GM11168 (cell line): Measurements from ENCODE around the gene CSTA.

ENCODE experiments used
- in situ Hi-C: fragments of 300-500 bp; cut with MboI; formaldehyde crosslinking; loops from one replicate; pipeline ENCODE4 v1.12.0; 2022; ENCODE audit warnings: low sequenced_read_pairs; ENCODE audit not compliant: unreplicated experiment

The CSTA gene, protein sequence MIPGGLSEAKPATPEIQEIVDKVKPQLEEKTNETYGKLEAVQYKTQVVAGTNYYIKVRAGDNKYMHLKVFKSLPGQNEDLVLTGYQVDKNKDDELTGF

DNA sequence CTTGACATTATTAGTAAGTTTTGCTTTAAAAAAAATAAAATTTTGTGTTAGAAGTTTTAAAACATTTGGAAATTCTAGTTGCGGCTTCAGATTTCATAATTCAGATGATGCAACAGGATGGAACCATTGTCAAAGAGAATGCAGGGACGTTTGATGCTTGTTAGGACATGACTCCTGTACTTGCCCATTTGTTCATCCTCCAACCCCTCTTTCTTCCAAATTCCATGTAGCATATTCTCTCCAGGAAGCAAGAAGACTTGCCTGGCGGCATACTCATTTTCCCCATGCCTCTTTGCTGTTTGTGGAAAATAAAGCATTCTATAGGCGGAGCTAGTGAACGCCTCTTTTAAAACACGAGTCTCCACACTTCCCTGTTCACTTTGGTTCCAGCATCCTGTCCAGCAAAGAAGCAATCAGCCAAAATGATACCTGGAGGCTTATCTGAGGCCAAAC is at the start of gene CSTA:
Gene CSTA (plus strand): TSS at position 378 of the 453 bp plus-strand sequence. CDS start 45 bp downstream, at position 423.
- in situ Hi-C loops: no loop called here

DNA sequence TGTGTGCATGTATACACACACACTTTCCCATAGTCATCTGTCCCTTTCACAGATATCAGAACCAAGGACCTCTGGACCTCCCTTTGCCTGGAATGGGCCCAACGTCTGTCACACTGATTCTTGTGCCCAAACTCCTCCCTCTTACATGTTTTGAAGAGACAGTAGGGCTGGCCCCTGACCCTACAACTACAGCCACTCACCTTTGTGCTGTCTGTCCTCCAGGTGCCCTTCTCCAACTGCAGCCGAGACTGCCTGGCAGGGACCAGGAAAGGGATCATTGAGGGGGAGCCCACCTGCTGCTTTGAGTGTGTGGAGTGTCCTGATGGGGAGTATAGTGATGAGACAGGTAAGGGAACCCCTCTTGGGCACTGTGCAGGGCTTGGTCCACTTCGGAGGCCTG is 43.2 kb upstream of the CSTA start:
- in situ Hi-C loops: no loop called here

DNA sequence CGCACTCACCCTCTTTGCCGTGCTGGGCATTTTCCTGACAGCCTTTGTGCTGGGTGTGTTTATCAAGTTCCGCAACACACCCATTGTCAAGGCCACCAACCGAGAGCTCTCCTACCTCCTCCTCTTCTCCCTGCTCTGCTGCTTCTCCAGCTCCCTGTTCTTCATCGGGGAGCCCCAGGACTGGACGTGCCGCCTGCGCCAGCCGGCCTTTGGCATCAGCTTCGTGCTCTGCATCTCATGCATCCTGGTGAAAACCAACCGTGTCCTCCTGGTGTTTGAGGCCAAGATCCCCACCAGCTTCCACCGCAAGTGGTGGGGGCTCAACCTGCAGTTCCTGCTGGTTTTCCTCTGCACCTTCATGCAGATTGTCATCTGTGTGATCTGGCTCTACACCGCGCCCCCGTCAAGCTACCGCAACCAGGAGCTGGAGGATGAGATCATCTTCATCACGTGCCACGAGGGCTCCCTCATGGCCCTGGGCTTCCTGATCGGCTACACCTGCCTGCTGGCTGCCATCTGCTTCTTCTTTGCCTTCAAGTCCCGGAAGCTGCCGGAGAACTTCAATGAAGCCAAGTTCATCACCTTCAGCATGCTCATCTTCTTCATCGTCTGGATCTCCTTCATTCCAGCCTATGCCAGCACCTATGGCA is 41.1 kb upstream of the CSTA start:
- in situ Hi-C loops: no loop called here

DNA sequence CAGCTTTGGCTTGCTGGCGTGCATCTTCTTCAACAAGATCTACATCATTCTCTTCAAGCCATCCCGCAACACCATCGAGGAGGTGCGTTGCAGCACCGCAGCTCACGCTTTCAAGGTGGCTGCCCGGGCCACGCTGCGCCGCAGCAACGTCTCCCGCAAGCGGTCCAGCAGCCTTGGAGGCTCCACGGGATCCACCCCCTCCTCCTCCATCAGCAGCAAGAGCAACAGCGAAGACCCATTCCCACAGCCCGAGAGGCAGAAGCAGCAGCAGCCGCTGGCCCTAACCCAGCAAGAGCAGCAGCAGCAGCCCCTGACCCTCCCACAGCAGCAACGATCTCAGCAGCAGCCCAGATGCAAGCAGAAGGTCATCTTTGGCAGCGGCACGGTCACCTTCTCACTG is 40.6 kb upstream of the CSTA start:
- in situ Hi-C loops: no loop called here

DNA sequence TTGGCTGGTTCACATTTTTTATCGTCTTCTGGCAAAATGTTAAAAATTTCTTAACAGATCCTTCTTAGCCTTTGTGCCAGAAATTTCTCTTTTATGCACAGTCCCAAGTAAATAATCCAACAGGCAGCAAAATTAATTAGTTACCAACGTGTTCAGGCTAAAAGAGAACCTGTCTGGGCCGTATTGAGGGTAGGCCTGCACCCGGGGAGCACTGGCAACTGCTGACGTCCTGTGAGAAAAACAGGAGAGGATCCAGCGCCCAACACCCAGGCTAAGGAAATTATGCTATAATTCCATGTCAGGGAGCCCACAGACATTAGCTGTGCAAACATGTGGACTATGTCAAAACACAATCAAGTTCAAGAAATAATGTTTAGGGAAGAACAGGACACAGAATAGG is 30.7 kb upstream of the CSTA start:
- in situ Hi-C loops: no loop called here

DNA sequence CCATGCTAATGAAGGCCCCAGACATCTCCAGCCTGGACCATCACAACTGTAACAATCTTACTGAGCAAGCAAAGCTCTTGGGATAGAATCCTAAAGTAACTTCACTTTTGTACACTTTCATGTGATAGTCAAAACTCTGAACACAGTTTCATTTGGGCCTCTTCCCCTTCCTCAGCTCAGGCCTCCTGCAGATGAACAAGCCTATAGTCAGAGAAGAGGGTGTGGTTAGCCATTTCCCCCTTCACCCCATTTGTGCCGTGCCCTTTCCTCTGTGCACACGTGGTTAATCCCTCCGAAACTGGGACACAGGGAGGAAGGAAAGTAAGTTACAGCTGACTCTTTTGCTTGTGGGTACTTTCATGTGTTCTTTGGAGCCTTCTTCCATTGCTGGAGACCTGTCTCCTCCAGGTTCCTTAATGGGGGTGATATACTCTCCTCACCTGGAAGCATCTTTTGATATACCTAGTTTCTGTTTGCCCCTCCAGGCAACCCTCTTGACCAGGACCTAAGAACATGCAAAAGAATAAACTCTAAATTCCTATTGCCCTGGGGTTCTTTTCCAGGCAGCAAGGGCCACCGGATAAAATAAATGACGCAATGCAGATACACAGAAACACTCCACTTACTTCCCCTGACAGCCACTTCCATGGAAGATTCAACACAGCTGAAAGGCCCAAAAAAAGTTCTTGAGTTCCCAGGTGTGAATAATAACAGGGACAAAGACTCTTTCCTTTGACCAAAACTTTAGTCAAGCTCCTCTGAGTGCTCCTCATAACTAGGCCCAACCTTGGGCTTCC is 29.6 kb upstream of the CSTA start:
- in situ Hi-C loops: no loop called here

DNA sequence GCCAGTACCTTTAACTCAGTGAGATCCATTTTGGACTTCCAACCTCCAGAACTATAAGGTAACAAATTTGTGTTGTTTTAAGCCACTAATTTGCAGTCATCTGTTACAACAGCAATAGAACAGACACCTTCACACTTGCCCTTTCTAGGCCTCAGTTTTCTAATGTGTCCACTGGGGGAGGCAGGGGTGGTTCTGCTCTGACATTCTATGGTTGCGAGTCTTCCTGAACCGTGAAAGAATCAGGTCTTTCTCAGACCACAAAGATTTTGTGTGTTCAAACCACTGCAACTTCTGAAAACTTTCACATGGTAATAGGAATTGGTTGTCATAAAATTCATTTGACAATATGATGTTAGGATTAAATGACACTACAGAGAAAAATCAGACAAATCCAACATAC is 26.8 kb upstream of the CSTA start:
- in situ Hi-C loops: no loop called here

DNA sequence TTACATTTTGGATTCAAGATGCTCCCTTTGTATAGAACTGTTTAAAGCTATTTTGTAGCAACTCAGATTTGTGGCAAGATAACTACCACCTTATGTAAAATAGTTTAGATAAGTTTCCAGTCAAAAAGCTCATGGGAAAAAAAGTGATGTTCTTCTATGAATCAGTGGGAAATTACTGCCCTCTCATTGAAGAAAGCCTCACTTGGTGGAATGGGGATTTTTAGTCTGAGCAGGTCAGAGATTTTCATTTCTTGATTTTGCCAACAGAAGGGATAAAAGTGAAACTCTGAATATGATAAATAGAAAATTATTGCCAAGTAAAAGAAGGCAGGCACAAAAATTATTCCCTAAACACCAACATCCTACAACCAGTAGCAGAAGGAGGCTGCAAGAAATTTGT is 25.8 kb upstream of the CSTA start:
- in situ Hi-C loops: no loop called here

DNA sequence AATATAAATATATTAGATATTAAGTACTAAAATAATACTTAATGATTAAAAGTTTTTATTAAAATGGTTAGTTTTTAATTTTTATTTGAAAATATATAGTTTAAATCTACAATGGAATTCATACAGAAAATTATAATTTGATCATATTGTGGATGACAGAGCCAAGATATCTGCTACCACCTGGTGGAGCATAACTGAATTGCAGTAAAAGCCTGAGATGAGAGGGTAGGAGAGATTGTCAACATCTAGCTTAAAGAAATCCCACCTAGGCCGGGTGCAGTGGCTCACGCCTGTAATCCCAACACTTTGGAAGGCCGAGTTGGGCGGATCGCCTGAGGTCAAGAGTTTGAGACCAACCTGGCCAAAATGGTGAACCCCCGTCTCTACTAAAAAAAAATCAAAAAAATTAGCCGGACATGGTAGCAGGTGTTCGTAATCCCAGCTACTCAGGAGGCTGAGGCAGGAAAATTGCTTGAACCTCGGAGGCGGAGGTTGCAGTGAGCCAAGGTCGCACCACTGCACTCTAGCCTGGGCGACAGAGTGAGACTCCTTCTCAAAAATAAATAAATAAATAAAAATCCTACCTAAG is 25.1 kb upstream of the CSTA start:
- in situ Hi-C loops: no loop called here

DNA sequence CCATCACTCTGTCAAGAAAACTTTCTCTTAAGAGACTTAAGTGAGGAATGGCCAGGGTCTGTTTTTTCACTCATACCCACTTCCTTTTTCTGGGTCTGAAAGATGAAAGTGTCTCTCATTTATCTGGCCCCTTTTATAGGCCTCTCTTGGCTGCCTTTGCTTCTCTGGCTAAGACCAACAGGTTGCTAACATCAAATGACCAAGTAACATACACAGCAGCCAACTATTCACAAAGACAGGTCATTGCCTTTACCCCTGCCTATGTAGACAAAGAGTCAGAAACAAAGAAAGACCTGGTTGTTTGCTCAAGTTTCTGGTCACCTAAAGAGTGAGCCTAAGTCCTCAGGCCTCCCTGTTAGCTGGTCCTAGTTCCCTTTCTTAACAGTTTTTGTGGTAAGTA is 24.0 kb upstream of the CSTA start:
- in situ Hi-C loops: no loop called here

DNA sequence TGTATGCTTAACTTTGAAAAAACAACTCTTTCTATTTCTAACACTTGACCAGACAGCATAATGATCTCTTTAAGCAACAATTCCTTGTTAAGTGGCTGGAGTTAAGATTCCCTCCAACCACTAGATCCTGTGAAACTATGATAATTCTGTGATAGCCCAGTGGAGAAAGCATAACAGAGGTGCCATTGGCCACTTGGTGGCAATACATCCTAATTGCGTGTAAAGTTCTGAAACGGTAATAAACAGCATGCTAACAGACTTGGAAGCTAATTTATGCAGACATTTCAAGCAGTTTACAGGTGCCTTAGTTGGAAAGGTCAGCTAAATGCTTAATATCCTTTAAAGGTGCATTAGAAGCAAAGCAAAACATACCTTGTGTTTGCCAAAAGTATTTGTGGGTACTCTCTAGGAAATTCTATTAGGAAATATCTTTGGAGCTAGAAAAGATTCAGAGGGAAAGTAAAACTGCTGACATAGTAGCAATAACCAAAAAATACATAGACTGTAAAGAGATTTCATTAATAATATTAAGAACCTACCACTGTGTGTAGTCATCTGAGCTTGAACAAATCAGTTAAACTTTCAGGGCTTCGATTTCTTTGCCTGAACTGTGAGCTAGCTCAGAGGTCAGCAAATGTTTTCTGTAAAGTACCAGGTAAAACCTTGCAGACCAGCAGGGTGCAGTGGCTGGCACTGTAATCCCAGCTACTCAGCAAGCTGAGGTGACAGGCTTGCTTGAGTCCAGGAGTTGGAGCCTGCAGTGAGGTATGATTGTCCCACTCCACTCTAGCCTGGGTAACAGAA is 19.0 kb upstream of the CSTA start:
- in situ Hi-C loops: no loop called here

DNA sequence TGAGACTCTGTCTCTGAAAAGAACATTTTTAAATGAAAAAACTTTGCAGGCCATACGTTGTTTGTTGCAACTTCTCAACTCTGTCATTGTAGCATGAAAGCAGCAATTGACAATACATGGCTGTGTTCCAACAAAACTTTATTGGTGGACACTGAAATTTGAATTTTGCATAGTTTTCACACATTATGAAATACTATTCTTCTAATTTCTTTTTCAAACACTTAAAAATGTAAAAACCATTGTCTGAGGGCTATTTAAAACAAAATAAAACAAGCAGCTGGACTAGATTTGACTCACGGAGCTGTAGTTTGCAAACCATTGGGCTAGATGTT is 18.5 kb upstream of the CSTA start:
- in situ Hi-C loops: no loop called here

DNA sequence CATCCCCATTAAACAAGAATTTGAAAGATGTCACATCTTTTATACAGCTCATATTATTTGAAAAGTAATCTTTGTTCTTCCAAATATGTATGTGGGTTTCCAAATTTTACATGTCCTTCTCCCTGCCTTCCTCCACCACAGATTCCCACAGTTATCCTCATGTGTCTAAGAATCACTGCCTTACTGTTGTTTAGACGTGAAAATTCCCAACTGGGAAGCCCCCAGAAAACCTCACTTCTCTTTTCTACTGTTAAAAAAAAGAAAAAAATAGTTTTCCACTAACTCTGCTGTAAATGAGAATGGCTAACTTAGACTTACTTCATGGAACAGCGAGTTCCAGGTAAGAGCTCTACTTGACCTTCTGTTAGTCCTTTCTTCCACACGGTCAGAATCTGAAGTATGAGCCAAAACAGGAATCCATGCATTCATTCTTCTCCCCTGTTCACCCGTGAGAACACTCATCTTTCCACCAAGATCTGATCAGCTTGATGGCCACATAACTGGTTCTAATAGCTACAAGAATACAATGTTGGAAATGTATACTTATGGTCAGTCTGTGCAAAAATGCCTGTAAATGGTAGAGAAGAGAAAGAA is 17.9 kb upstream of the CSTA start:
- in situ Hi-C loops: no loop called here

DNA sequence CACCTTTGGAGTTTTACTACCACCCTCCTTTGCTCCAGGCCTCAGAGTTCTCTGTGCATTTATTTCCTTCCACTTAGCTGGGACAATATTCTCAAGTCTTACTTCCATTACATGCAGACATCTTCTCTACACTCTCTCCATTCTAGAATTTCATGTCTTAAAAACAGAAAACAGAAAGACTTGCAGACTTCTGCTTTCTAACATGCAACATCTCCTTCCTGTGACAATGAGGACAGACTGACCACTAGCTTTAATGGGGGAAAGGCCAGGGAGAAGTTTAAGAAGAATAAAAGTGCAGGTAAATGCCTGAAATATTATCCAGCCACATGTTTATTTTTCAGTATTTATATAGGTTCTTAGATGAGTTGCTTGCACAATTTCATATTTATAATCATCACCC is 17.1 kb upstream of the CSTA start:
- in situ Hi-C loops: no loop called here

DNA sequence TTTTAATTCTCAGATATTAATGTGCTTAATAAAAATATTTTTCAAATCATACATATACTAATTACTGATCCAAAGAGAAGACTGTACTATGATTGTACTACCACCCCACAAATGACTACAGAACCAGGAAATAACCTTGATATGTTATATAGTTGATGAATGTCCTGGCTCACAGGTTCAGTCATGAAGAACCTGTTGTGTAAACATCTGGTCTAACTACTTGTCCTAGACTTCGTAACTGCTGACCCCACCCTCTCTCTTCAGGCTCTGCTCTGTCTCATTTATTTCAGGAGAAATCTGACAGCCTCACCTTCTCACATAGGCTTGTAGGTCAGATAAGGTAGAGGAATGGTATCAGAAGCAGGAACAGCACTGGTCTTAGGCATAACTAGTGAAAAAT is 14.7 kb upstream of the CSTA start:
- in situ Hi-C loops: no loop called here

DNA sequence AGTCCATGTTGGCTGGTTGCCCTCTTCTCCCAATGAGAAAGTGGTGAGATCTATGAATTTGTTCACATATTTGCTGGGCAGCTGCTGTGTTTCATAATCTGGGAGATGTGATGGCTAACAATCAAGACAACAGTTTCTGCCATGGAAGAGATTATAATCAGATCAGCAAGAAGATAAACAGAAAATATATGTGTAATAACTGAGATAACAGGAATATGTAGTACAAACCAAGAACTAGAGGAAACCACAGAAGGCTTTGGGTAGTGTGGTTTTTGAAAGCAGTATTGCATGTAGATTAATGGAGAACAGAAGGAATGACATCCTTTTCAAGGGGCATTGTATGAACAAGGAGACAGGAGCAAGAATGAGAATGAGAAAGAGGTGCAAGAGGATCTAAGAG is 12.2 kb upstream of the CSTA start:
- in situ Hi-C loops: no loop called here

DNA sequence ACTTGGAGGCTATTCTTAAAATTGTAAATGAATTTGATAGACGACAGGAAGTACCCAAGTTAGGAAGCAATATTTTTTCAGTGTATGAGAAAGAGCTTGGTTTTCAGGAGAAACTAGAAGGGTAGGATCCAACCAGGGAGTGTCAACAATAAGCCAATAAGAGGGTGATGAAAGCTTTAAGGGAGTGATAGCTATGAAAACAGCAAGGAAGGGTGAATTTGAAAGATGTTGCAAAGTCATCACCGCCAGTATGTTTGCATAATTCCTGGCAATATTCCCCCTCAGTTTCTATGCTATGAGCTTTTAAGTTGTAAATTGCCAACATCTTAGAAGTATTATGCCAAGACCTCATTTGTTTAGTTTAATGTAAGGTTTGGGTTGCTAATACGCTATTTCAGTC is 11.8 kb upstream of the CSTA start:
- in situ Hi-C loops: no loop called here

DNA sequence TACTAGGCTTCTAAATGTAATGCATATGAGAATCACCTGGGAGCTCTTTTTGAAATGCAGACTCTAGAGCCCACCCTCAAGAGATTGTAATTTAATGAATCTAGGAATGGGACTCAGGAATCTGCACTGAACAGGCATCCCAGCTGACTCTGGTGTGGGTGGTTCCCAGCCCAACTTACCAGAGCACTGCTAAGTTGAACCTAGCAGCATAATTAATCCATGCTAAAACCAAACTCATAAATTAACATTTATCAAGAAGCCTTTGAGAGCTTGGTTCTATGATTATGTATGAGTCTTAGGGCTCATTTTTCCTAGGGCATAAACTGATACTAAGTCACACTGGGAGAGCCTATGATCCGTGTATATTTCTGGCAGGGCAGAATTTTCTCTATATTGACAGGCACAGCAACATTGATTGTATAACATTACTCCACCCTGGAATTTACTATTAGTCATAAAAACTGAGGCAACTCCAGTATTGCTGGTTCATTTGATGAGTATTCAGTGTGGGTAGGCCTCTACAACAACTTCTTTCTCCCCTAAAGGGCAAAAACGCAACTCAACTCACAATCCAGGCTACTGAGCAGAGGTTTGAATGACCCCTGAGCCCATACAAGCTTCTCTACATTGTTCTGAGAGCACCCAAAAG is 10.7 kb upstream of the CSTA start:
- in situ Hi-C loops: no loop called here

DNA sequence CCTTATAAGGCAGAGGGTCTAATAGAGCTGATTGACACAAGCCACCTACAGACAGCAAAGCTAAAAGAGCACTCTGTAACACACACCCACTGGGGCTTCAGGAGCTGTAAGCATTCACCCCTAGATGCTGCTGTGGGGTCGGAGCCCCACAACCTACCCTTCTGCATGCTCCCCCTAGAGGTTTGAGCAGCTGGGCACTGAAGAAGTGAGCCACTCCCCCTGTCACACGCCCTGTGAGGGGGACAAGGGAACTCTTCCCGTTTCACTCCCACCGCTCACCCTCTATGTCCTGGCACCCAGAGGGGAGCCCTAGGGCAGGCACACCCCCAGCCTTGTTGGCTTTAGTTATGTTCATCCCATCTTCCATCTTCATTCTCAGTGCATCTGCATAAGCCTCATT is 9.4 kb upstream of the CSTA start:
- in situ Hi-C loops: no loop called here

DNA sequence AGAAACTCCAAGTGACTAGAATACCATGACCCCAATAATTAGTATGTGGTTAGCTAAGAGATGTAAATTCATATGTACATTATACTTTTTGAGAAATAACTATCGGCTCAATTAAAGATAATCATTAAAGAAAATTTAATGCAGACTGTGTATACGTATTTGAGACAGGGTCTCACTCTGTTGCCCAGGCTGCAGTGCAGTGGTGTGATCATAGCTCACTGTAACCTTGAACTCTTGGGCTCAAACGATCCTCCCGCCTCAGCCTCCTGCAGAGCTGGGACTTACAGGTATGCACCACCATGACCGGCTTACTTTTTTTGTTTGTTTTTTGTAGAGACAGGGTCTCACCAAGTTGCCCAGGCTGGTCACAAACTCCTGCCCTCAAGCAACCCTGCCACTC is 8.7 kb upstream of the CSTA start:
- in situ Hi-C loops: no loop called here
